ENCODE data around the gene MAN2A2. TPM values are rescaled to one million over a fixed set of nuclear protein-coding genes. Genes with fewer than 3 reads are reported as not detected.

MAN2A2 gene
- total RNA-seq, 4 donors from 2014 or later: 51.3 to 91.9 (median 62.2) TPM

GRCh38 chr15:90952901-90953677, 50.0 kb downstream of the MAN2A2 start:
- Histone ChIP-seq H3K27me3 (no peaks in the 10 kb centered on the region), H3K4me3 (no peak overlapping the region), H3K4me1 (peaks cover 32% of the 10 kb centered on the region), H3K9me3 (no peaks in the 10 kb centered on the region), H3K36me3 (peaks cover 54% of the 10 kb centered on the region), H3K27ac (no peak overlapping the region)
- 94% methylated on average over 10 of the region's 14 CpGs for WGBS
- TF ChIP-seq POLR2A (IDR thresholded peaks at IDR 0.05) (no peak), POLR2AphosphoS5 (IDR thresholded peaks at IDR 0.05) (no peak), EP300 (IDR thresholded peaks at IDR 0.05) (no peak)
- TF ChIP-seq, protein P1, sequence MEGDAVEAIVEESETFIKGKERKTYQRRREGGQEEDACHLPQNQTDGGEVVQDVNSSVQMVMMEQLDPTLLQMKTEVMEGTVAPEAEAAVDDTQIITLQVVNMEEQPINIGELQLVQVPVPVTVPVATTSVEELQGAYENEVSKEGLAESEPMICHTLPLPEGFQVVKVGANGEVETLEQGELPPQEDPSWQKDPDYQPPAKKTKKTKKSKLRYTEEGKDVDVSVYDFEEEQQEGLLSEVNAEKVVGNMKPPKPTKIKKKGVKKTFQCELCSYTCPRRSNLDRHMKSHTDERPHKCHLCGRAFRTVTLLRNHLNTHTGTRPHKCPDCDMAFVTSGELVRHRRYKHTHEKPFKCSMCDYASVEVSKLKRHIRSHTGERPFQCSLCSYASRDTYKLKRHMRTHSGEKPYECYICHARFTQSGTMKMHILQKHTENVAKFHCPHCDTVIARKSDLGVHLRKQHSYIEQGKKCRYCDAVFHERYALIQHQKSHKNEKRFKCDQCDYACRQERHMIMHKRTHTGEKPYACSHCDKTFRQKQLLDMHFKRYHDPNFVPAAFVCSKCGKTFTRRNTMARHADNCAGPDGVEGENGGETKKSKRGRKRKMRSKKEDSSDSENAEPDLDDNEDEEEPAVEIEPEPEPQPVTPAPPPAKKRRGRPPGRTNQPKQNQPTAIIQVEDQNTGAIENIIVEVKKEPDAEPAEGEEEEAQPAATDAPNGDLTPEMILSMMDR (IDR thresholded peaks at IDR 0.05): no peak
- no peak for DNase-seq (ENCODE audit: low spot score in 2 of 2)

GRCh38 chr15:90953947-90954711, 51.0 kb downstream of the MAN2A2 start:
- Histone ChIP-seq H3K4me1 (peaks cover 32% of the 10 kb centered on the region), H3K27me3 (no peaks in the 10 kb centered on the region), H3K9me3 (no peaks in the 10 kb centered on the region), H3K36me3 (peaks cover 45% of the 10 kb centered on the region), H3K4me3 (peak overlapping the region; percentile 72), H3K27ac (peak overlapping the region; percentile 93)
- TF ChIP-seq POLR2A (IDR thresholded peaks at IDR 0.05) (no peak), EP300 (IDR thresholded peaks at IDR 0.05) (no peak), POLR2AphosphoS5 (IDR thresholded peaks at IDR 0.05) (no peak)
- TF ChIP-seq, protein P1 (IDR thresholded peaks at IDR 0.05): no peak
- WGBS: 66% methylated on average over 15 of the region's 16 CpGs
- no peak for DNase-seq (ENCODE audit: low spot score in 2 of 2)

- under 1% methylated on average over 43 of the region's 69 CpGs for WGBS
- peaks cover 34% of the 10 kb centered on the region for H3K4me1 ChIP-seq
- peaks cover 37% of the 10 kb centered on the region for H3K36me3 ChIP-seq
- no peaks in the 10 kb centered on the region for H3K27me3 ChIP-seq
- DNase-seq (ENCODE audit: low spot score in 2 of 2): peak; percentile 98
- TF ChIP-seq, protein P1 (IDR thresholded peaks at IDR 0.05): no peak
- TF ChIP-seq POLR2A (IDR thresholded peaks at IDR 0.05): peak in 1 of 2 donors; percentile 56
- TF ChIP-seq POLR2AphosphoS5 (IDR thresholded peaks at IDR 0.05): peak in 1 of 3 donors; percentile 79
- no peak for TF ChIP-seq EP300 (IDR thresholded peaks at IDR 0.05)
- H3K9me3 ChIP-seq: no peaks in the 10 kb centered on the region
- peak within 1 kb of the TSS; percentile 93 for H3K27ac ChIP-seq
- peak within 1 kb of the TSS; percentile 72 for H3K4me3 ChIP-seq
These were observed 51.9 kb downstream of the MAN2A2 start, which contains the start of gene RCCD1 for GRCh38 chr15:90954712-90955623. RCCD1 (plus strand) TSS chr15:90954884; CDS start chr15:90956735, 1,851 bp downstream.

DNA sequence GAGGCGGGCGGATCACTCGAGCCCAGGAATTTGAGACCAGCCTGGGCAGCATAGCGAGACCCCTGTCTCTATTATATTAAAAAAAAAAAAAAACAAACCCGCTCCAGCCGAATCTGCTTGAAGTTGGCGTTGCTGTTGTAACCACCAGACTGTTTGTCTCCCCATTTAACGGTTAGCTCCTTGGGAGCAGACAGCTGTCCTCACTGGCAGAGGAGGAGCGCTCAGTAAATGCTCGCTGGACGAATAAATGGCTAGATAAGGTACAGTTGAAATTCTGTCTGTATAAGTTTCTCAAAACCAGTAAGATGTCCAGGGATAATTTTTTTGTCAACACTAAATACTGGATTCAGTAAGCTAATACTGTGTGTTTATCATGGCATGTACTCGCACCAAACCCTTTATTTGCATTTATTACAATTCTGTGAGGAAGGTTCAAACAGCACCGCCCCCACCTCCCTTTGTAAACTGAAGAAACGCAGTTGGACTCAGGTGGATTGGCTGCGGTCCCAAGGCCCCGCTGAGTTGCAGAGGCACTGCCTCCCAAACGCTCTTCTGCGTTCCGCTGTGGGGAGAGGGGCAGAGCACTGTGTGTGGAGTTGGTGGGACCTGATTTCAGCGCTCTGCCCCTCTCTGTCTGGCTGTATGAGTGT, 52.6 kb downstream of the MAN2A2 start:
- Histone ChIP-seq H3K27me3 (no peaks in the 10 kb centered on the region), H3K36me3 (peaks cover 34% of the 10 kb centered on the region), H3K4me3 (peak overlapping the region; percentile 72), H3K9me3 (no peaks in the 10 kb centered on the region), H3K4me1 (peaks cover 42% of the 10 kb centered on the region), H3K27ac (no peak overlapping the region)
- 74% methylated on average over 16 of the region's 20 CpGs for WGBS
- TF ChIP-seq EP300 (IDR thresholded peaks at IDR 0.05) (no peak), POLR2AphosphoS5 (IDR thresholded peaks at IDR 0.05) (no peak), POLR2A (IDR thresholded peaks at IDR 0.05) (no peak)
- TF ChIP-seq, protein P1 (IDR thresholded peaks at IDR 0.05): no peak
- DNase-seq (ENCODE audit: low spot score in 2 of 2): no peak
